ENCODE measurements around the gene HS3ST5.

HS3ST5 gene

DNA sequence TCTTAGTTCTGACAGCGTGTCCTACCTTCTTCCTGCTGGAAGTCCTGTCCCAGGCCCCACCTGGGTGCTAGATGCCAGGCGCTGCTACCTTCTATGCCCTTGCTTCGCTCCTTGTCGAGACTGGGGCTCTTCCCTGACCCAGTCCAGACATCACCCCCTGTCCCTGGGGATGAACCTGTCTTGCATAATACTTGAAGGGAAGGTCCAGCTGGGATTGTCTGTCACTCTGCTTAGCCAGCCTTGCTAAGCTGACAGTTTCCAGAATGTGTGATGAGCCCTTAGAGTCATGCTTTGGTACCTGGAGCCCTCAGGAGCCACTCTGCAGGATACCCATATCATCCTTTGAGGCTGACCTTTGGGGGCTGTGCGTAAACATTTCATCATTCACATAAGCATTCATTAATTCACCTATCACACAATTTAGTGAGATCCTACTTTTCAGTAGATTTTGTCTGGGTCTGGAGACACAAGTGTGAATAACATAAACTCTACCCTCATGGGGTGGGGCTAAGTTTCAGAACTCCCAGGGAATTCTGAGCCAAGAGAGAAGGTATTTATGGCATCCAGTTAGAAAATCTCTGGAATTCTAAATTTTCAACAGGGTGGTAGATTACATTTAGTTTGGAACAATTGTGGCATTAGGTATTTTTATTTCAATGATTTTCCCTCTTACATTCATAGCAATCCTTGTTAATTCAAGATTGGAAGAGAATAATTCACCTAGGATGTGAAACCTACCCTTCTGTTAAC lies 220.7 kb downstream of the HS3ST5 start:
- TF ChIP-seq EZH2 (IDR thresholded peaks at IDR 0.05): no peak
- TF ChIP-seq FOXP2 (optimal IDR thresholded peaks at IDR 0.05; ENCODE audit: control extremely low read depth, extremely low read length, insufficient read depth): no peak
- TF ChIP-seq POLR2AphosphoS5 (IDR thresholded peaks at IDR 0.05; ENCODE audit: borderline replicate concordance, low read depth, low read length): no peak
- H3K9me3 ChIP-seq (ENCODE audit: low read depth, low read length): no peaks in the 10 kb centered on the region

DNA sequence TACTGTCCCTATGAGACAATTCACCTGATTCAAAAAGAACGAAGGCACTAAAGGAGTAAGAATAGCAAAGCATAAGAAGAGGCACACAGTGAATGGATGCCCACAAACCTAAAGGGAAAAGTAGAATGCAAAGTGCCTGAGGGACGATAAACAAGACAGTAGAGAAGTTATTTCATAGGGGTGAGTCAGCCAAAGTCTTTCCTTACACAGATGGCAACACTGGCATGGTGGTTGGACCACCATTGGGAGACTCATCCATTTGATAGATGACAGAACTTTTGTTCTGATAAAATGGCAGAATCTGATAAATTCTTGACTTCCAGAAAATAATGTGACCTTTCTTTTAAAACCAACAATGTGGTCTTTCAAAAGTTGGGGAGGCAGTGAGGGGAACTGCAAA lies 223.8 kb downstream of the HS3ST5 start:
- no peaks in the 10 kb centered on the region for H3K9me3 ChIP-seq (ENCODE audit: low read depth, low read length)
- no peak overlapping the region for H3K9ac ChIP-seq (ENCODE audit: insufficient read length)
- TF ChIP-seq EZH2 (IDR thresholded peaks at IDR 0.05): no peak
- no peak for TF ChIP-seq POLR2AphosphoS5 (IDR thresholded peaks at IDR 0.05; ENCODE audit: borderline replicate concordance, low read depth, low read length)
- TF ChIP-seq FOXP2 (optimal IDR thresholded peaks at IDR 0.05; ENCODE audit: control extremely low read depth, extremely low read length, insufficient read depth): no peak
- H3K27ac ChIP-seq: no peak overlapping the region
- no peak overlapping the region for H3K4me3 ChIP-seq
- no peak for DNase-seq (ENCODE audit: low read depth, low spot score)
- H3K36me3 ChIP-seq (ENCODE audit: insufficient read depth, low read length): no peaks in the 10 kb centered on the region

More for the DNA sequence above, 220.7 kb downstream of the HS3ST5 start:
- H3K9ac ChIP-seq (ENCODE audit: insufficient read length): no peak overlapping the region
- H3K27ac ChIP-seq: no peak overlapping the region
- H3K36me3 ChIP-seq (ENCODE audit: insufficient read depth, low read length): no peaks in the 10 kb centered on the region
- H3K4me3 ChIP-seq: no peak overlapping the region
- DNase-seq (ENCODE audit: low read depth, low spot score): no peak

DNA sequence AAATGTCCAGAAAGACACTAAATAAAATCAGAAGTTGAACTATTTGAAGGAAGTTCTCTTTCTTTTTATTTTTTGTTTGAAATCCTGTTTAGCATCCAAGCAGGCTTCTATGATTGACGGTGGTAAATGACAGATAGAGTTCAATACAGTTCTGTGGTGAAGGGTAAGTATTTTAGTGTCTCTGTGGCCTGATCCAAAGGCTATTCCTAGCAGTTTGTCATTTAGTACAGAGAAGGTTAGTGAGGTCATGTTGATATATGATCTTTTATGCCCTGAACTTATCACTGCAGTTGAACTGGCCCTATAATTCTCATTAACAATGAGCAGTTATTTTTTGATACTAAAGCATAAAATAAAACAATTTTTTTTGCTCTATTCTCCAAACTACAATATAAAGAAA lies 227.2 kb downstream of the HS3ST5 start:
- H3K9ac ChIP-seq (ENCODE audit: insufficient read length): no peak overlapping the region
- TF ChIP-seq EZH2 (IDR thresholded peaks at IDR 0.05): no peak
- no peak for TF ChIP-seq POLR2AphosphoS5 (IDR thresholded peaks at IDR 0.05; ENCODE audit: borderline replicate concordance, low read depth, low read length)
- no peak for TF ChIP-seq FOXP2 (optimal IDR thresholded peaks at IDR 0.05; ENCODE audit: control extremely low read depth, extremely low read length, insufficient read depth)

DNA sequence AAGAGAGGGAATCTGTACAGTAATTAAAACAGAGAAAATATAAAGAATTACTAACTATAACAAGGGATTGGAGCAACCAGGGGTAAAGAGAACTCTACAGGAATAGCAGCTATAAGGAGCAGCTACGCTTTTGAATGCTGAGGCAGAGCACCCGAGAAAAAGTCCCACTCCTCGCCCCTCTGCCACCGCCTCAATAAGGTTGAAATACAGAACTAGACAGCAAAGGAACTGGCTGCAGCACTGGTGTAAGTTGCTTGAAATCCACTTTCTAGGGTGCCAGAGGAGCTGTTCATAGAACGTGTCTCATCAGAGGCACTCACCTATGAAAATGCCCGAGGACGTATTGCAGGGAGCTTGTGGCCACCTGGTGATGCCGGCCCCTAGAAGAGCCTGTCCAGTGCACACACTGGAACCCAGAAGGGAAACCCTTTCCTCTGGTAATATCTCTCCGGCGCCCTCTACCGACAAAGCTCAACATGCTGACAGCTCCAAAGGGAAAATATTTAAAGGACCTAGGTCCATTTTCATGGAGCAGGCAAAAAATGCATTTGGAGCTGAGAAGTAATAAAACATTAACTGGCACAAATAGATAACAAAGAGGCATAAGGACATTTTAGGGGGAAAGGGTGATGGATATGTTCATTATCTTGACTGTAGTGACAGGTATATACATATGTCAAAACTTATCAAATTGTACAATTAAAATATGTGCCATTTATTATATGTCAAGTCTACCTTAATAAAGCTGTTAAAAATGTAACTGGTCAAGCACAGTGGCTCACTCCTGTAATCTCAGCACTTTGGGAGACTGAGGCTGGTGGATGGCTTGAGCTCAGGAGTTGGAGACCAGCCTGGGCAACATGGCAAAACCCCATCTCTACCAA lies 234.5 kb downstream of the HS3ST5 start:
- Histone ChIP-seq H3K4me3 (no peak overlapping the region), H3K9ac (ENCODE audit: insufficient read length) (no peak overlapping the region), H3K9me3 (ENCODE audit: low read depth, low read length) (no peaks in the 10 kb centered on the region), H3K27ac (no peak overlapping the region), H3K36me3 (ENCODE audit: insufficient read depth, low read length) (no peaks in the 10 kb centered on the region)
- TF ChIP-seq FOXP2 (optimal IDR thresholded peaks at IDR 0.05; ENCODE audit: control extremely low read depth, extremely low read length, insufficient read depth) (no peak), EZH2 (IDR thresholded peaks at IDR 0.05) (no peak), POLR2AphosphoS5 (IDR thresholded peaks at IDR 0.05; ENCODE audit: borderline replicate concordance, low read depth, low read length) (no peak)
- DNase-seq (ENCODE audit: low read depth, low spot score): peak; percentile 32

More for the DNA sequence above, 227.2 kb downstream of the HS3ST5 start:
- DNase-seq (ENCODE audit: low read depth, low spot score): no peak
- Histone ChIP-seq H3K36me3 (ENCODE audit: insufficient read depth, low read length) (no peaks in the 10 kb centered on the region), H3K9me3 (ENCODE audit: low read depth, low read length) (no peaks in the 10 kb centered on the region), H3K27ac (no peak overlapping the region), H3K4me3 (no peak overlapping the region)

- H3K9me3 ChIP-seq (ENCODE audit: low read depth, low read length): no peaks in the 10 kb centered on the region
- no peak for TF ChIP-seq EZH2 (IDR thresholded peaks at IDR 0.05)
- no peak for TF ChIP-seq POLR2AphosphoS5 (IDR thresholded peaks at IDR 0.05; ENCODE audit: borderline replicate concordance, low read depth, low read length)
- TF ChIP-seq FOXP2 (optimal IDR thresholded peaks at IDR 0.05; ENCODE audit: control extremely low read depth, extremely low read length, insufficient read depth): no peak
- H3K27ac ChIP-seq: no peak overlapping the region
- no peak overlapping the region for H3K9ac ChIP-seq (ENCODE audit: insufficient read length)
- no peaks in the 10 kb centered on the region for H3K36me3 ChIP-seq (ENCODE audit: insufficient read depth, low read length)
- no peak overlapping the region for H3K4me3 ChIP-seq
- DNase-seq (ENCODE audit: low read depth, low spot score): no peak
Measured at GRCh38 chr6:114106020-114106419, 236.8 kb downstream of the HS3ST5 start.

- H3K9me3 ChIP-seq (ENCODE audit: low read depth, low read length): no peaks in the 10 kb centered on the region
- H3K9ac ChIP-seq (ENCODE audit: insufficient read length): no peak overlapping the region
- no peak overlapping the region for H3K27ac ChIP-seq
- TF ChIP-seq POLR2AphosphoS5 (IDR thresholded peaks at IDR 0.05; ENCODE audit: borderline replicate concordance, low read depth, low read length): no peak
- TF ChIP-seq EZH2 (IDR thresholded peaks at IDR 0.05): no peak
- TF ChIP-seq FOXP2 (optimal IDR thresholded peaks at IDR 0.05; ENCODE audit: control extremely low read depth, extremely low read length, insufficient read depth): no peak
- no peak for DNase-seq (ENCODE audit: low read depth, low spot score)
- no peaks in the 10 kb centered on the region for H3K36me3 ChIP-seq (ENCODE audit: insufficient read depth, low read length)
- no peak overlapping the region for H3K4me3 ChIP-seq
Measured at GRCh38 chr6:114101255-114101654, 241.6 kb downstream of the HS3ST5 start.

DNA sequence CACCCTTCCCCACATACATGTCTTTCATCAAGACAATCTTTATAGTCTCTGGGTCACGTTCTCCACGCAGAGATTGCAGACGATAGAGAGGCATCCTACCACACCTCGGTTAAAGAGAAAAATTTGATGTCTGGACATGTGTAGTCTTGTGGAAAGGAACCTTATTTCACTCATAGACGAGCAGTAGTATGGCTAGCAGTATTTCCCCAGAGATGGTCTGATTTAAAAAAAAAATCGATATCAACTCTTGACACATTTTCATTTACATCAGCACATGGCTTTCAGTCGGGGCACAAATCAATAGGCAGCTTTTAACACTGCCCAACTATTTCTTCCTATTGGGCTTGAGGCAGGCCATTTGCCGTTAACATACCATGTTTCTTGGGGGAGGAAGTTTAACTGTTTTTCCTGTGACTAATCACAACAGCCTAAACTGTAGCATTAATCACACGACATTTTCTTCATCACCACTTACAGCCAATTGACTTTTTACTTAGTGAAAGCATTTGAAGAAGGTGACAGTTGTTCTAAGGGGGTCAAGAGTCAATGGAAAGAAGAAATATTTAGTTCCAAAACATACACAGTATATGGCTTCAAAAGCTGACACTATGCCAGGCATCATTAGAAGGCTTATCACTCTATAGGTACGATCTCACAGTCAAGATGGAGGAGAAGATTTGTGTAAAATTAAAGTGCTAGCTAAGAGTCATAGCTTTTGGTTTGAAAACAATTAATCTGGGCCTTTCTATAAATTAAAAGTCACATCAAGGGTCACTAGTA lies 242.4 kb downstream of the HS3ST5 start:
- TF ChIP-seq POLR2AphosphoS5 (IDR thresholded peaks at IDR 0.05; ENCODE audit: borderline replicate concordance, low read depth, low read length): no peak
- no peak for TF ChIP-seq EZH2 (IDR thresholded peaks at IDR 0.05)
- no peak for TF ChIP-seq FOXP2 (optimal IDR thresholded peaks at IDR 0.05; ENCODE audit: control extremely low read depth, extremely low read length, insufficient read depth)
- H3K27ac ChIP-seq: no peak overlapping the region
- H3K4me3 ChIP-seq: no peak overlapping the region
- no peak overlapping the region for H3K9ac ChIP-seq (ENCODE audit: insufficient read length)
- no peaks in the 10 kb centered on the region for H3K9me3 ChIP-seq (ENCODE audit: low read depth, low read length)
- no peaks in the 10 kb centered on the region for H3K36me3 ChIP-seq (ENCODE audit: insufficient read depth, low read length)
- DNase-seq (ENCODE audit: low read depth, low spot score): no peak
